GM19468 (cell line): ENCODE data around the gene RBCK1.

ENCODE experiments used
- ATAC-seq: cut with Tn5 transposase; IDR thresholded peaks from one replicate; pipeline ENCODE4 v1.9.1; 2021; ENCODE audit warnings: mild to moderate bottlenecking, moderate library complexity, moderate number of reproducible peaks; ENCODE audit not compliant: unreplicated experiment; ENCODE audit errors: extremely low read depth

Gene RBCK1

GRCh38 chr20:396619-397431 is 11.3 kb upstream of the RBCK1 start:
- ATAC-seq = no peak

GRCh38 chr20:397432-398237 is 10.5 kb upstream of the RBCK1 start:
- ATAC-seq = no peak

GRCh38 chr20:399182-399707 is 8.9 kb upstream of the RBCK1 start:
- ATAC-seq = no peak

- ATAC-seq = no peak
Observed at GRCh38 chr20:400128-400453, 8.0 kb upstream of the RBCK1 start.

- no peak for ATAC-seq
Observed at GRCh38 chr20:400454-401275, 7.4 kb upstream of the RBCK1 start.

- no peak for ATAC-seq
Observed at GRCh38 chr20:401682-402495, 6.2 kb upstream of the RBCK1 start.

GRCh38 chr20:402496-402885 is 5.6 kb upstream of the RBCK1 start:
- no peak for ATAC-seq

- ATAC-seq = no peak
Observed at GRCh38 chr20:402898-403581, 5.1 kb upstream of the RBCK1 start.

GRCh38 chr20:403582-403957 is 4.5 kb upstream of the RBCK1 start:
- ATAC-seq = no peak

- no peak for ATAC-seq
Observed at GRCh38 chr20:404088-404487, 4.0 kb upstream of the RBCK1 start.

- ATAC-seq = no peak
Observed at GRCh38 chr20:406200-407132, 1.6 kb upstream of the RBCK1 start.

- peak; percentile 48 for ATAC-seq
Observed at GRCh38 chr20:407133-407952, 756 bp upstream of the RBCK1 start.

- no peak for ATAC-seq
Observed at GRCh38 chr20:408843-409696, 971 bp downstream of the RBCK1 start.

GRCh38 chr20:409697-410559 is 1.8 kb downstream of the RBCK1 start:
- no peak for ATAC-seq

GRCh38 chr20:412081-412480 is 4.0 kb downstream of the RBCK1 start:
- no peak for ATAC-seq

- ATAC-seq = no peak
Observed at GRCh38 chr20:414161-414560, 6.1 kb downstream of the RBCK1 start.
